A549 (cell line): ENCODE measurements around the gene P2RY13. TPM values are rescaled to one million over a fixed set of nuclear protein-coding genes. Genes with fewer than 3 reads are reported as not detected.
A peak's percentile ranks its signal among the peaks of the same experiment; 100 is the strongest.

ENCODE experiments used
- ATAC-seq, 2 experiments: fragments of 200-7000 bp in 1 of 2; fragments of >200 bp in 1 of 2; cut with Nextera tagmentation in 1 of 2; cut with Tn5 transposase in 1 of 2; 3 replicates each; pipeline versions ENCODE4 v1.8.0 to v1.9.1; 2018 to 2020; ENCODE audit warnings: mild to moderate bottlenecking in 1 of 2, moderate library complexity in 1 of 2
- CTCF ChIA-PET: fragments of 300-600 bp; sonication (Branson Sonifier 250); formaldehyde crosslinking; extraction: SDS; loops from one replicate; lab custom pipeline; 2021; ENCODE audit warnings: antibody characterized with exemption, inconsistent platforms; lab: Yijun Ruan, JAX
- POLR2A ChIA-PET: fragments of 350-600 bp; formaldehyde crosslinking; extraction: SDS; loops from one replicate; lab custom pipeline; 2021; ENCODE audit warnings: antibody characterized with exemption, inconsistent platforms; lab: Yijun Ruan, JAX
- DNase-seq, 2 experiments: peaks; one replicate each; pipeline versions ENCODE4 v3.0.0 to v3.0.0-alpha.2; 2011 to 2016; ENCODE audit warnings: low read depth in 1 of 2, low spot score in 1 of 2
- FAIRE-seq: peaks from 2 replicates; lab custom pipeline; 2011; peaks lifted over from hg19 to GRCh38; lab: Jason Lieb, UNC
- H3K27ac ChIP-seq, 2 experiments: fragments of >200 bp; sonication (Bioruptor Twin); formaldehyde crosslinking; 3 replicates each; pipeline ENCODE4 v1.5.1; 2016 to 2017
- H3K4me1 ChIP-seq: fragments of >200 bp; sonication (Bioruptor Twin); formaldehyde crosslinking; 3 replicates; pipeline ENCODE4 v1.6.1; 2016
- H3K4me2 ChIP-seq: fragments of >200 bp; sonication (Bioruptor Twin); formaldehyde crosslinking; 3 replicates; pipeline ENCODE4 v1.6.1; 2016
- H3K4me3 ChIP-seq: fragments of >200 bp; sonication (Bioruptor Twin); formaldehyde crosslinking; 3 replicates; pipeline ENCODE4 v1.5.1; 2016
- H3K9me3 ChIP-seq: fragments of >200 bp; sonication (Bioruptor Twin); formaldehyde crosslinking; 3 replicates; pipeline ENCODE4 v1.6.1; 2016
- CBX8 ChIP-seq: fragments of 200-600 bp; sonication (generic); IDR thresholded peaks from 2 replicates; pipeline ENCODE4 v1.6.1; 2016
- CEBPB ChIP-seq, 2 experiments: fragments of >200 bp in 1 of 2; sonication (Bioruptor Twin) in 1 of 2; formaldehyde crosslinking in 1 of 2; IDR thresholded peaks; 2 replicates each; pipeline ENCODE4 v1.6.1; 2012 to 2016
- ELK1 ChIP-seq: fragments of 150-350 bp; IDR thresholded peaks from 2 replicates; pipeline ENCODE4 v1.6.1; 2014; ENCODE audit warnings: low read depth, mild to moderate bottlenecking, low read length
- FOSL2 ChIP-seq, 2 experiments: fragments of 450-650 bp in 1 of 2; fragments of >200 bp in 1 of 2; sonication (Bioruptor Twin) in 1 of 2; formaldehyde crosslinking; IDR thresholded peaks; 2 replicates each; pipeline versions ENCODE4 v1.5.0 to v1.6.1; 2016 to 2020; ENCODE audit warnings: mild to moderate bottlenecking in 1 of 2, moderate library complexity in 1 of 2
- FOXS1 ChIP-seq: fragments of 250-450 bp; sonication (Bioruptor Pico); IDR thresholded peaks from 2 replicates; pipeline ENCODE4 v1.5.0; 2020; ENCODE audit warnings: mild to moderate bottlenecking, moderate library complexity
- POLR2A ChIP-seq: IDR thresholded peaks from 2 replicates; pipeline ENCODE4 v1.6.1; 2012; ENCODE audit warnings: mild to moderate bottlenecking, low read length
- RARB ChIP-seq: fragments of 250-450 bp; sonication (Bioruptor Pico); IDR thresholded peaks from 2 replicates; pipeline ENCODE4 v1.8.0; 2021; ENCODE audit warnings: mild to moderate bottlenecking, moderate library complexity
- SREBF2 ChIP-seq: fragments of 450-650 bp; IDR thresholded peaks from 2 replicates; pipeline ENCODE4 v1.6.1; 2014; ENCODE audit warnings: mild to moderate bottlenecking, moderate library complexity
- ZSCAN20 ChIP-seq: fragments of 250-450 bp; sonication (Bioruptor Pico); IDR thresholded peaks from 2 replicates; pipeline ENCODE4 v1.8.0; 2022; ENCODE audit warnings: mild to moderate bottlenecking, moderate library complexity
- WGBS: methylation state at CpG from one replicate; pipeline ENCODE4 v1.1.6; 2017; ENCODE audit errors: missing lambda C conversion rate; 5-methylcytosine and 5-hydroxymethylcytosine counted together
- polyA plus RNA-seq, 4 experiments: library from polyadenylated mRNA; depleted of rRNA in 3 of 4; stranded (reverse); fragments of >200 nt; fragmentation: RNase III in 1 of 4; extraction: RNeasy Plus Mini Kit Qiagen cat#74134 plus additional on column Dnase treatment in 1 of 4; gene quantifications; 2 replicates in 3 of 4; 3 replicates in 1 of 4; pipeline ENCODE4 v1.2.3, GENCODE V29; 2011 to 2017
- TF ChIP-seq, protein P1 (sequence below): IDR thresholded peaks from 2 replicates; pipeline ENCODE4 v1.6.1; 2012; ENCODE audit warnings: low read depth, borderline replicate concordance
- TF ChIP-seq, protein P2 (sequence below): fragments of 250-450 bp; sonication (Bioruptor Pico); IDR thresholded peaks from 2 replicates; pipeline ENCODE4 v1.5.0; 2021; ENCODE audit warnings: mild to moderate bottlenecking, moderate library complexity, borderline replicate concordance

P2RY13 gene
- polyA plus RNA-seq, 2 of the 4 experiments (the other 2 are of a cell fraction), result not detected

- FAIRE-seq, result no peak
- ATAC-seq, result no peak
- H3K9me3 ChIP-seq, result no peaks in the 10 kb centered on the region
- H3K4me1 ChIP-seq, result peaks cover 20% of the 10 kb centered on the region; the same call in 2 of the 3 replicates
- H3K27ac ChIP-seq, result no peak overlapping the region
- WGBS, result 79% methylated on average over 4 of the region's 4 CpGs
- no peak for DNase-seq
- TF ChIP-seq, protein P1, sequence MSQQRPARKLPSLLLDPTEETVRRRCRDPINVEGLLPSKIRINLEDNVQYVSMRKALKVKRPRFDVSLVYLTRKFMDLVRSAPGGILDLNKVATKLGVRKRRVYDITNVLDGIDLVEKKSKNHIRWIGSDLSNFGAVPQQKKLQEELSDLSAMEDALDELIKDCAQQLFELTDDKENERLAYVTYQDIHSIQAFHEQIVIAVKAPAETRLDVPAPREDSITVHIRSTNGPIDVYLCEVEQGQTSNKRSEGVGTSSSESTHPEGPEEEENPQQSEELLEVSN, result no peak
- no peak for TF ChIP-seq CEBPB (IDR thresholded peaks at IDR 0.05)
- no peak for TF ChIP-seq ZSCAN20
- TF ChIP-seq CBX8, result no peak
- ChIA-PET CTCF (interaction anchor here (0.9 kb wide), 2 partner anchors 23 to 28 kb away, joined by 3 to 4 read pairs; no protein-coding TSS in a partner anchor), POLR2A (no interaction called here)
- no peak overlapping the region for H3K4me2 ChIP-seq
- H3K4me3 ChIP-seq, result no peak overlapping the region
Measured at GRCh38 chr3:151319628-151320027, 9.7 kb downstream of the P2RY13 start.

GRCh38 chr3:151318991-151319390 is 10.4 kb downstream of the P2RY13 start:
- H3K4me3 ChIP-seq, result no peak overlapping the region
- CTCF ChIA-PET, result interaction anchor here (0.8 to 0.9 kb wide), 3 partner anchors 22 to 132 kb away, joined by 3 to 4 read pairs (median 3); no protein-coding TSS in a partner anchor
- DNase-seq, result no peak
- POLR2A ChIA-PET, result no interaction called here
- 0 out of 6 replicates have a peak overlapping the region, but pooled peaks of 1 of the 2 experiments have one; percentile 3 for H3K27ac ChIP-seq
- no peak overlapping the region for H3K4me2 ChIP-seq
- no peaks in the 10 kb centered on the region for H3K9me3 ChIP-seq
- 85% methylated on average over 7 of the region's 7 CpGs for WGBS
- FAIRE-seq, result no peak
- H3K4me1 ChIP-seq, result peaks cover 20% of the 10 kb centered on the region; the same call in 2 of the 3 replicates
- TF ChIP-seq, protein P2, sequence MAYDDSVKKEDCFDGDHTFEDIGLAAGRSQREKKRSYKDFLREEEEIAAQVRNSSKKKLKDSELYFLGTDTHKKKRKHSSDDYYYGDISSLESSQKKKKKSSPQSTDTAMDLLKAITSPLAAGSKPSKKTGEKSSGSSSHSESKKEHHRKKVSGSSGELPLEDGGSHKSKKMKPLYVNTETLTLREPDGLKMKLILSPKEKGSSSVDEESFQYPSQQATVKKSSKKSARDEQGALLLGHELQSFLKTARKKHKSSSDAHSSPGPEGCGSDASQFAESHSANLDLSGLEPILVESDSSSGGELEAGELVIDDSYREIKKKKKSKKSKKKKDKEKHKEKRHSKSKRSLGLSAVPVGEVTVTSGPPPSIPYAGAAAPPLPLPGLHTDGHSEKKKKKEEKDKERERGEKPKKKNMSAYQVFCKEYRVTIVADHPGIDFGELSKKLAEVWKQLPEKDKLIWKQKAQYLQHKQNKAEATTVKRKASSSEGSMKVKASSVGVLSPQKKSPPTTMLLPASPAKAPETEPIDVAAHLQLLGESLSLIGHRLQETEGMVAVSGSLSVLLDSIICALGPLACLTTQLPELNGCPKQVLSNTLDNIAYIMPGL (CRISPR knock-in tag), result no peak
- TF ChIP-seq ELK1, result no peak
- TF ChIP-seq FOXS1, result no peak
- TF ChIP-seq, all 56 proteins: peak for 0
- no peak for ATAC-seq

DNA sequence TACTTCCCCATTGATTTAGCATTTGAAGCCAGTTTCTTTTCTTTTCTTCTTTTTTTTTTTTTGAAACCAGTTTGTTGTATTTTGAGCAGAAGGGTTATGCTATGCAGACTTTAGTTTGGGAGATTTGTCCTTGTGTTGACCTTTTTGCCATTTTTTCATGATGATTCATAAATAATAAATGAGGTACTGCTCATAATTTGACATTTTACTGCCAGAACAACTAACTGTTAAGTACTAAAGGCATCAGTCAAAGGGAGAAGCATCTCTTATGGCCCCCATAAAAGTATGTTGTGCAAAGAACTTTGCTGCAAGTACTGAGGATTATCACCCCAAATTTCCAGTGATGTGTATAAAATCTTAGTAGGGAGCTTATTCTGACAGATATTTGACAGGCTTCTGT is 11.0 kb downstream of the P2RY13 start:
- FAIRE-seq (no peak), ATAC-seq (no peak), DNase-seq (no peak)
- Histone ChIP-seq H3K4me2 (peak overlapping the region; percentile 14; the same call in 1 of the 3 replicates), H3K27ac (no peak overlapping the region), H3K4me3 (no peak overlapping the region), H3K9me3 (no peaks in the 10 kb centered on the region), H3K4me1 (peaks cover 20% of the 10 kb centered on the region; the same call in 2 of the 3 replicates)
- CTCF ChIA-PET, result interaction anchor here (0.6 kb wide), 2 partner anchors 90 to 378 kb away, joined by 3 read pairs; no protein-coding TSS in a partner anchor
- POLR2A ChIA-PET, result no interaction called here
- no peak for TF ChIP-seq POLR2A
- TF ChIP-seq RARB (CRISPR knock-in tag), result no peak

- DNase-seq (peak; percentile 35 to 39), ATAC-seq (peak; percentile 59 to 64; a peak in 2 of 6 replicates), FAIRE-seq (no peak)
- Histone ChIP-seq H3K4me1 (peaks cover 20% of the 10 kb centered on the region; the same call in 2 of the 3 replicates), H3K9me3 (no peaks in the 10 kb centered on the region), H3K4me3 (no peak within 1 kb of the TSS), H3K4me2 (peak within 1 kb of the TSS; percentile 22; the same call in 1 of the 3 replicates), H3K27ac (peak within 1 kb of the TSS; percentile 15 to 60; a peak in 1 of 6 replicates)
- TF ChIP-seq SREBF2 (no peak), FOSL2 (IDR thresholded peaks at IDR 0.05) (peak; percentile 41; the same call in 1 of the 2 replicates), FOSL2 (CRISPR knock-in tag; IDR thresholded peaks at IDR 0.05) (peak; percentile 26; the same call in 1 of the 2 replicates)
- ChIA-PET POLR2A (interaction anchor here (0.8 kb wide), 2 partner anchors 11 to 12 kb away, joined by 3 to 5 read pairs; no protein-coding TSS in a partner anchor), CTCF (interaction anchor here (0.9 to 1.5 kb wide), 2 partner anchors 9 to 11 kb away, joined by 4 to 7 read pairs; no protein-coding TSS in a partner anchor)
- WGBS, result 68% methylated on average over 7 of the region's 7 CpGs
Measured at GRCh38 chr3:151316267-151316991, 12.9 kb downstream of the P2RY13 start, which contains the start of gene GPR87. Gene GPR87 (minus strand): TSS chr3:151316820. CDS start chr3:151300100, 16,720 bp downstream.
